Measurements from ENCODE around the gene SH3GLB2.

GRCh38 chr9:129030191-129030590, 2.1 kb upstream of the SH3GLB2 start:
- TF ChIP-seq CTCF (IDR thresholded peaks at IDR 0.05) = no peak
- TF ChIP-seq POLR2A (IDR thresholded peaks at IDR 0.05) = no peak
